ENCODE data around the gene CFAP70.

Gene CFAP70

DNA sequence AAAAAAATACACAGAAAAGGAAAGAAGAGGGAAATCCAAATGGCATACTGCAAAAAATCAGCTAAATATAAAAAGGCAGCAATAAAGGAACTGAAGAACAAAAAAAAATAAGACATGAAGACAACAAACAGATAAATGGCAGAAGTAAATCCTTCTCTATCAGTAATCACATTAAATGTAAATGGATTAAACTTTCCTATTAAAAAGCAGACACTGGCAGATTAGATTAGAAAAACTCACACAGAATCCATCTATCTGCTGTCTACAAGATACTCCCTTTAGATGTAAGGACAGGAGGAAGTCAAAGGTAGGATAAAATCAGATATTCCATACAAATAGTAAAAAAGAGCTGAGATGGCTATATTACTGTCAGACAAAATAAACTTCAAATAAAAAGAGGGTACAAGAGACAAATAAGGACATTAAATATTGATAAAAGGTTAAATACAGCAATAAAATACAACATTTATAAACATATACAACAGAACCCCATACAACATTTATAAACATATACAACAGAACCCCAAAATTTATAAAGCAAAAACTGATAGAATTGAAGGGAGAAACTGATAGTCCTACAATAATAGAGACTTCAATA lies 51.4 kb downstream of the CFAP70 start:
- Histone ChIP-seq H3K27me3 (ENCODE audit: control insufficient read depth in 2 of 2, insufficient read depth in 2 of 2, low read length in 2 of 2) (no peaks in the 10 kb centered on the region), H3K4me1 (ENCODE audit: control insufficient read depth in 2 of 2, insufficient read depth in 2 of 2, low read length in 2 of 2) (no peaks in the 10 kb centered on the region), H3K36me3 (ENCODE audit: control insufficient read depth in 2 of 2, insufficient read depth in 2 of 2, low read length in 2 of 2) (no peaks in the 10 kb centered on the region), H3K9ac (ENCODE audit: low read depth in 1 of 2, low read length in 2 of 2) (no peak overlapping the region), H3K27ac (ENCODE audit: low read depth in 2 of 2, low read length in 2 of 2) (no peak overlapping the region), H3K4me3 (ENCODE audit: low read length in 2 of 2) (no peak overlapping the region), H3K9me3 (ENCODE audit: control insufficient read depth in 2 of 2, low read length in 2 of 2) (peaks cover 5 to 6% of the 10 kb centered on the region in 2 donors)

DNA sequence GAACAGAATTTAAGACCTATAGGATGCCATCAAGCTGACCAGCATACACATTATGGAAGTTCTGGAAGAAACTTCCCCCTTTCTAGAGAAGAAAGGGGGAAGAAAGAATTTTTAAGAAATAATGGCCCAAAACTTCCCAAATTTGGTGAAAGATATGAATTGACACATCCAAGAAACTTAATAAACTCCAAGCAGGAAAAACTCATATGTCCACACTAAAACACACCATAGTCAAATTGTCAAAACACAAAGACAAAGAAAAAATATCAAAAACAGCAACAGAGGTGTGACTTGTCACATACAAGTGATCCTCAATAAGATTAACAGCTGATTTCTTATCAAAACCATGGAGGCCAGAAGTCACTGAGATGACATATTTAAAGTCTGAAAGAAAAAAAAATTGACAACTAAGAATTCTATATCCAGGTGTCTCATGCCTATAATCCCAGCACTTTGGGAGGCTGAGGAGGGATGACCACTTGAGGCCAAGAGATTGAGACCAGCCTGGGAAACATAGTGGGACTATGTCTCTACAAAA lies 52.4 kb downstream of the CFAP70 start:
- no peak overlapping the region for H3K9ac ChIP-seq (ENCODE audit: low read depth in 1 of 2, low read length in 2 of 2)
- no peak overlapping the region for H3K4me3 ChIP-seq (ENCODE audit: low read length in 2 of 2)
- no peaks in the 10 kb centered on the region for H3K27me3 ChIP-seq (ENCODE audit: control insufficient read depth in 2 of 2, insufficient read depth in 2 of 2, low read length in 2 of 2)
- H3K27ac ChIP-seq (ENCODE audit: low read depth in 2 of 2, low read length in 2 of 2) = no peak overlapping the region
- no peaks in the 10 kb centered on the region for H3K36me3 ChIP-seq (ENCODE audit: control insufficient read depth in 2 of 2, insufficient read depth in 2 of 2, low read length in 2 of 2)
- peaks cover 5 to 6% of the 10 kb centered on the region in 2 donors for H3K9me3 ChIP-seq (ENCODE audit: control insufficient read depth in 2 of 2, low read length in 2 of 2)
- H3K4me1 ChIP-seq (ENCODE audit: control insufficient read depth in 2 of 2, insufficient read depth in 2 of 2, low read length in 2 of 2) = no peaks in the 10 kb centered on the region

DNA sequence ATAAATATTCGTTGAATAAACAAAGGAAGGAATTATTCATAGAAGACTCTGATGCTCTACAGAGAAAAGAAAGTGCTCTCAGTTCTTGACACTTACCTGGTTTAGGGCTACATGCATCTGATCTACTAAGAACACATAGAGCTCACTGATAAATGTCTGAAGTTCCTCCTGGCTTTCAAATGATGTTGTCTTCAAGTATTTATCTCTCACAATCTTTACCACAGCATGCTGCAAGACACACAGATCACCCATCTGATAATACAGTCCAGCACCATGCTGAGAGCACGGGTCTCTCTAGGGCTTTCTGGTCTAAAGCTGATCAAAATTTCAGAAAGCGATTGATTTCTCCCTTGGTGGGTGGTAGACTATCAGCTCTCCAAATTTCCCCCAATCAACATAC lies 61.7 kb downstream of the CFAP70 start:
- H3K36me3 ChIP-seq (ENCODE audit: control insufficient read depth in 2 of 2, insufficient read depth in 2 of 2, low read length in 2 of 2) = no peaks in the 10 kb centered on the region
- H3K27me3 ChIP-seq (ENCODE audit: control insufficient read depth in 2 of 2, insufficient read depth in 2 of 2, low read length in 2 of 2) = no peaks in the 10 kb centered on the region
- no peaks in the 10 kb centered on the region for H3K9me3 ChIP-seq (ENCODE audit: control insufficient read depth in 2 of 2, low read length in 2 of 2)
- H3K9ac ChIP-seq (ENCODE audit: low read depth in 1 of 2, low read length in 2 of 2) = no peak overlapping the region
- no peak overlapping the region for H3K27ac ChIP-seq (ENCODE audit: low read depth in 2 of 2, low read length in 2 of 2)
- no peak overlapping the region for H3K4me3 ChIP-seq (ENCODE audit: low read length in 2 of 2)
- H3K4me1 ChIP-seq (ENCODE audit: control insufficient read depth in 2 of 2, insufficient read depth in 2 of 2, low read length in 2 of 2) = no peaks in the 10 kb centered on the region

DNA sequence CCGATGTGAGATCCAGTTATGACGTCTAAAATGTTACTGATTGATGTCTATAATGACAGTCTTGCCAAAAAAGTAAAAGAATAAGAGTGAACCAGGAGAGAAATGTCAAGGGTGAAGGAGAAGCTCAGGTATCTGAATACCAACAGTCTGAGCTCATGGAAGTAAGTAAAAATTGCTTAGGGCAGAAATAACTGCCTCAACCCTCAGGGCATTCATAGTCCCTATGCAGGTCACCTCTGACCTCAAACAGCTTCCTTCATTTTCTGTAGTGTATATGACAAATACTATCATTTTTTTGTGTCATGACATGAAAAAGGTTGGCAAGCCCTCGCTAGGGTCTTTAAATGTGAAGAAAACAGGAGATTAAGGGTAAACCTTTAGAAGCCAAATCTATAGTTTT lies 65.2 kb downstream of the CFAP70 start:
- H3K27ac ChIP-seq (ENCODE audit: low read depth in 2 of 2, low read length in 2 of 2) = no peak overlapping the region
- no peaks in the 10 kb centered on the region for H3K27me3 ChIP-seq (ENCODE audit: control insufficient read depth in 2 of 2, insufficient read depth in 2 of 2, low read length in 2 of 2)
- H3K9me3 ChIP-seq (ENCODE audit: control insufficient read depth in 2 of 2, low read length in 2 of 2) = peaks cover 0 to 2% of the 10 kb centered on the region in 2 donors
- no peaks in the 10 kb centered on the region for H3K4me1 ChIP-seq (ENCODE audit: control insufficient read depth in 2 of 2, insufficient read depth in 2 of 2, low read length in 2 of 2)
- no peaks in the 10 kb centered on the region for H3K36me3 ChIP-seq (ENCODE audit: control insufficient read depth in 2 of 2, insufficient read depth in 2 of 2, low read length in 2 of 2)
- no peak overlapping the region for H3K9ac ChIP-seq (ENCODE audit: low read depth in 1 of 2, low read length in 2 of 2)
- H3K4me3 ChIP-seq (ENCODE audit: low read length in 2 of 2) = no peak overlapping the region

DNA sequence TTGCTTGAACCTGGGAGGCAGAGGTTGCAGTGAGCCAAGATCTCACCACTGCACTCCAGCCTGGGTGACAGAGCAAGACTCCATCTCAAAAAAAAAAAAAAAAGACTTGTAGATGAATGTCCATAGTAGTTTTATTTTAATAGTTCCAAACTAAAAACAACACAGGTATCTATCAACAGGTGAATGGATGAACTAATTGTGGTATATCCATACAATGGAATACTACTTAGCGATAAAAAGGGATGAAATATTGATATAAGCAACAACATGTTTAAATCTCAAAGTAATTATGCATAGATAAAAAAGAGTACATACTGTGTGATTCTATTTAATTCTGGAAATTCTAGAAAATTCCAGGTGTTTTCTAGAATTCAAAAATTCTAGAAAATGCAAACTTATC lies 68.7 kb downstream of the CFAP70 start:
- Histone ChIP-seq H3K27me3 (ENCODE audit: control insufficient read depth in 2 of 2, insufficient read depth in 2 of 2, low read length in 2 of 2) (no peaks in the 10 kb centered on the region), H3K4me1 (ENCODE audit: control insufficient read depth in 2 of 2, insufficient read depth in 2 of 2, low read length in 2 of 2) (no peaks in the 10 kb centered on the region), H3K27ac (ENCODE audit: low read depth in 2 of 2, low read length in 2 of 2) (no peak overlapping the region), H3K36me3 (ENCODE audit: control insufficient read depth in 2 of 2, insufficient read depth in 2 of 2, low read length in 2 of 2) (no peaks in the 10 kb centered on the region), H3K9ac (ENCODE audit: low read depth in 1 of 2, low read length in 2 of 2) (no peak overlapping the region), H3K9me3 (ENCODE audit: control insufficient read depth in 2 of 2, low read length in 2 of 2) (peaks cover 0 to 2% of the 10 kb centered on the region in 2 donors), H3K4me3 (ENCODE audit: low read length in 2 of 2) (no peak overlapping the region)

DNA sequence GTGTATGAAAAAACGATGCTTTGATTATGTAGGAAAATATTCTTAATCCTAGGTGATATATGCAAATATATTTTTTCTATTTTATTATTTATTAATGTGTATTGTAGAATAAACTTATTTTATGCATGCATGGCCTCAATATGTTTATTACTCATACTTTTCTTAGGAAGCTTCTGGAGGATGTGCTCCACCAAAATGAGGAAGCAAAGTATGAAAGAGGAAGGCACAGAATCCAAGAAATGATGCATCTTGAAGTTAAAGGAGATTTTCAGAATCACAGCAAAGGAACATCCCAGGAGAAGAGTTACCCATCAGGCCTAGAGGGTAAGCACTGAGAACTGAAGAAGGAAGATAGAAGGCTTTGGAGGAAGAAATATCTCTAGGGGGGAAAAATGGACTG lies 71.2 kb downstream of the CFAP70 start:
- no peak overlapping the region for H3K9ac ChIP-seq (ENCODE audit: low read depth in 1 of 2, low read length in 2 of 2)
- H3K4me3 ChIP-seq (ENCODE audit: low read length in 2 of 2) = no peak overlapping the region
- no peaks in the 10 kb centered on the region for H3K36me3 ChIP-seq (ENCODE audit: control insufficient read depth in 2 of 2, insufficient read depth in 2 of 2, low read length in 2 of 2)

DNA sequence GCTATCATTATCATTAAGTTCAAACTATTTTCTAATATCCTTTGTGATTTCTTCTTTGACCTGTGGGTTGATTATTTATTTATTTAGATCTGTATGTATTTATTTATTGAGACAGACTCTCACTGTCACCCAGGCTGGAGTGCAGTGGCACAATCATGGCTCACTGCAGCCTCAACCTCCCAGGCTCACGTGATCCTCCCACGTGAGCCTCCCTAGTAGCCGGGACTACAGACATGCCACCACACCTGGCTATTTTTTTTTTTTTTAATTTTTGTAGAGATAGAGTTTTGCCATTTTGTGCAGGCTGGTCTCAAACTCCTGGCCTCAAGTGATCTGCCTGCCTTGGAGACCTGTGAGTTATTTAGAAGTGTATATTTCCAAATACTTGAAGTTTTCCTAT lies 77.6 kb downstream of the CFAP70 start:
- no peaks in the 10 kb centered on the region for H3K27me3 ChIP-seq (ENCODE audit: control insufficient read depth in 2 of 2, insufficient read depth in 2 of 2, low read length in 2 of 2)
- H3K4me3 ChIP-seq (ENCODE audit: low read length in 2 of 2) = no peak overlapping the region
- no peak overlapping the region for H3K9ac ChIP-seq (ENCODE audit: low read depth in 1 of 2, low read length in 2 of 2)
- H3K9me3 ChIP-seq (ENCODE audit: control insufficient read depth in 2 of 2, low read length in 2 of 2) = no peaks in the 10 kb centered on the region
- no peaks in the 10 kb centered on the region for H3K36me3 ChIP-seq (ENCODE audit: control insufficient read depth in 2 of 2, insufficient read depth in 2 of 2, low read length in 2 of 2)
- no peak overlapping the region for H3K27ac ChIP-seq (ENCODE audit: low read depth in 2 of 2, low read length in 2 of 2)
- H3K4me1 ChIP-seq (ENCODE audit: control insufficient read depth in 2 of 2, insufficient read depth in 2 of 2, low read length in 2 of 2) = no peaks in the 10 kb centered on the region

More for the DNA sequence above, 71.2 kb downstream of the CFAP70 start:
- Histone ChIP-seq H3K4me1 (ENCODE audit: control insufficient read depth in 2 of 2, insufficient read depth in 2 of 2, low read length in 2 of 2) (no peaks in the 10 kb centered on the region), H3K9me3 (ENCODE audit: control insufficient read depth in 2 of 2, low read length in 2 of 2) (peaks cover 0 to 2% of the 10 kb centered on the region in 2 donors), H3K27me3 (ENCODE audit: control insufficient read depth in 2 of 2, insufficient read depth in 2 of 2, low read length in 2 of 2) (no peaks in the 10 kb centered on the region), H3K27ac (ENCODE audit: low read depth in 2 of 2, low read length in 2 of 2) (no peak overlapping the region)

DNA sequence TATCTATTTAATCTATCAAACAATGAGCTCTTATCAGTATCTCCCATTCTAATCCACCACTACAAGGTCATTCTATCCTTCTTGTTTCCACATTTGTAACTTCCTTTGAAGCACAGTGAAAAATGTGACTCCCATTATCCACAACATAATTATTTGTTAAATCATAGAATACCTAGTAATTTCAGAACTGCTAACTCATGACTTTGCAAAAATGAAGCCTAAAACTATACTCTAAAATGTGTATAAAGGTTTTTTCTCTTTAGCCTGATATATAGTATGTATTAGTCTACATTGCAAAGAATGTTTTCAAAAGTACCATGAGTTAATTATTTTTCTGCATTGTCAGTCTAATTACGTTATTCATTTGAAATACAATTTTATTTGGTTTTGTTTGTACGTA lies 94.2 kb downstream of the CFAP70 start:
- Histone ChIP-seq H3K4me3 (ENCODE audit: low read length in 2 of 2) (no peak overlapping the region), H3K9ac (ENCODE audit: low read depth in 1 of 2, low read length in 2 of 2) (no peak overlapping the region), H3K27me3 (ENCODE audit: control insufficient read depth in 2 of 2, insufficient read depth in 2 of 2, low read length in 2 of 2) (peaks cover 0 to 2% of the 10 kb centered on the region in 2 donors), H3K4me1 (ENCODE audit: control insufficient read depth in 2 of 2, insufficient read depth in 2 of 2, low read length in 2 of 2) (no peaks in the 10 kb centered on the region), H3K36me3 (ENCODE audit: control insufficient read depth in 2 of 2, insufficient read depth in 2 of 2, low read length in 2 of 2) (no peaks in the 10 kb centered on the region), H3K27ac (ENCODE audit: low read depth in 2 of 2, low read length in 2 of 2) (no peak overlapping the region), H3K9me3 (ENCODE audit: control insufficient read depth in 2 of 2, low read length in 2 of 2) (no peaks in the 10 kb centered on the region)

DNA sequence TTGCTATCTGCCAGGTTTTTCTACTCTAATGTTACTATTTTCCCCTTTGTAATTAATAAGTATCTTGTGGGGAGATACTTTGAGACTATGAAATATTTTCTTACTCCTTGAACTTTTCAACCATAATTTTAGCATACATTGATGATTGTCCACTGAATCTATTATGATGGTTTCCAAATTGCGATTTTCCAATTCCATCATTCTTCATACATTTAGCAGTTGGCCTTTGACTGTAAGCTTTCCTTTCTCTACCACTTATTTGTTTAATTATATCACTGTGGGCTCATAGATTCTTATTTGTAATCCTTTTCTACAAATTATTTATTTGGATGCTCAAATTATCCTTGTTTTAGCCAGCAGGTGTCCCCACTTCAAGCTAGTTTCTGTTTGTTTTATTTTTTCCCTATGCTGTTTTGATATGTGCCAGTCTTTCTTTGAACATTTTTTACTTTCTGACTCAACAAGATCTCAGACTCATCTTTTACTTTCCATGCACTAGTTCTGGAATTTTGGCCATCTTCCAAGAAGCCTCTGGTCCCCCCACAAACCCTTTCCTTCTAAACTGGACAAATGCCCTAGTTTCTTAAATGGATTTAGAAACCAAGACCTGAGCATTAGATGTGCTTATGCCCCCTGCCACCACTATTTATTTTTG lies 94.8 kb downstream of the CFAP70 start:
- Histone ChIP-seq H3K4me3 (ENCODE audit: low read length in 2 of 2) (no peak overlapping the region), H3K4me1 (ENCODE audit: control insufficient read depth in 2 of 2, insufficient read depth in 2 of 2, low read length in 2 of 2) (no peaks in the 10 kb centered on the region), H3K36me3 (ENCODE audit: control insufficient read depth in 2 of 2, insufficient read depth in 2 of 2, low read length in 2 of 2) (no peaks in the 10 kb centered on the region), H3K9me3 (ENCODE audit: control insufficient read depth in 2 of 2, low read length in 2 of 2) (no peaks in the 10 kb centered on the region), H3K9ac (ENCODE audit: low read depth in 1 of 2, low read length in 2 of 2) (no peak overlapping the region), H3K27me3 (ENCODE audit: control insufficient read depth in 2 of 2, insufficient read depth in 2 of 2, low read length in 2 of 2) (no peaks in the 10 kb centered on the region), H3K27ac (ENCODE audit: low read depth in 2 of 2, low read length in 2 of 2) (no peak overlapping the region)

DNA sequence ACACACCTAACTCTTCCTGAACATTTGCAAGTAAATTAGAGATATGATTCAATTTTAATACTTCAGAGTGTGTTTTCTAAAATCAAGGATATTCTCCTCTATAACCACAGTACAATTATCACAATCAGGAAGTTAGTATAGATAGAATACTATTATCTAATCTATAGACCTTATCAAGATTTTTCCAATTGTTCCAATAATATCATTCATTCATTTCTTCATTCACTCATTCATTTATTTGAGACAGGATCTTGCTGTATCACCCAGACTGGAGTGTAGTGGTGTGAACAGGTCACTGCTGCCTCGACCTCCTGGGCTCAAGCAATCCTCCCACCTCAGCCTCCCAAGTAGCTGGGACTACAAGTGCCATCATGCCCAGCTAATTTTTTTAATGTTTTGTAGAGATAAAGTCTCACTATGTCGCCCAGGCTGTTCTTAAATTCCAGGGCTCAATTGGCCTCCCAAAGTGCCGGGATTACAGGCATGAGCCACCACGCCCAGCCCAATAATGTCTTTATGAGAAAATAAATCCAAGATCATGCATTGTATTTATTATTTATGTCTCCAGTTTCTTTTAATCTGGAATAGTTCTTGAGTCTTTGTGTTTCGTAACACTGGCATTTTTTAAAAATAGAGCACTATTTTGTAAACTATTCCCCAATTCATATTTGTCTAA lies 95.6 kb downstream of the CFAP70 start:
- no peak overlapping the region for H3K4me3 ChIP-seq (ENCODE audit: low read length in 2 of 2)
- H3K27me3 ChIP-seq (ENCODE audit: control insufficient read depth in 2 of 2, insufficient read depth in 2 of 2, low read length in 2 of 2) = no peaks in the 10 kb centered on the region
- no peak overlapping the region for H3K27ac ChIP-seq (ENCODE audit: low read depth in 2 of 2, low read length in 2 of 2)
- no peak overlapping the region for H3K9ac ChIP-seq (ENCODE audit: low read depth in 1 of 2, low read length in 2 of 2)
- no peaks in the 10 kb centered on the region for H3K9me3 ChIP-seq (ENCODE audit: control insufficient read depth in 2 of 2, low read length in 2 of 2)
- H3K36me3 ChIP-seq (ENCODE audit: control insufficient read depth in 2 of 2, insufficient read depth in 2 of 2, low read length in 2 of 2) = no peaks in the 10 kb centered on the region
- H3K4me1 ChIP-seq (ENCODE audit: control insufficient read depth in 2 of 2, insufficient read depth in 2 of 2, low read length in 2 of 2) = no peaks in the 10 kb centered on the region
